ENCODE data around the gene MCOLN1. TPM values are rescaled to one million over a fixed set of nuclear protein-coding genes. Genes with fewer than 3 reads are reported as not detected.

MCOLN1 gene
- total and polyA plus RNA-seq, 4 donors: 10.9 to 17.0 (median 13.7) TPM

- DNase-seq (ENCODE audit: low spot score): no peak
- WGBS: 97% methylated on average over 41 of the region's 41 CpGs
- peaks cover 2 to 12% (median 3%) of the 10 kb centered on the region in 4 donors for H3K36me3 ChIP-seq (ENCODE audit: control insufficient read depth in 4 of 4, insufficient read depth in 3 of 4, low read depth in 1 of 4, low read length in 3 of 4)
- TF ChIP-seq MAX (IDR thresholded peaks at IDR 0.05) (no peak), ATF3 (IDR thresholded peaks at IDR 0.05) (no peak), HNF4A (conservative IDR thresholded peaks at IDR 0.05) (no peak), GABPA (IDR thresholded peaks at IDR 0.05 in 1 of 2, conservative IDR thresholded peaks at IDR 0.05 in 1 of 2) (no peak), SP1 (IDR thresholded peaks at IDR 0.05) (no peak), TAF1 (conservative IDR thresholded peaks at IDR 0.05) (no peak)
- H3K4me1 ChIP-seq (ENCODE audit: control insufficient read depth in 4 of 4, insufficient read depth in 4 of 4, low read length in 3 of 4): peaks cover 0 to 6% (median 2%) of the 10 kb centered on the region in 4 donors
- H3K9ac ChIP-seq (ENCODE audit: low read depth in 1 of 2, low read length in 2 of 2): no peak overlapping the region
- H3K27me3 ChIP-seq (ENCODE audit: control insufficient read depth in 4 of 4, insufficient read depth in 4 of 4, low read length in 3 of 4): no peaks in the 10 kb centered on the region
- no peak overlapping the region for H3K4me3 ChIP-seq (ENCODE audit: low read depth in 1 of 3, low read length in 3 of 3)
- no peaks in the 10 kb centered on the region for H3K9me3 ChIP-seq (ENCODE audit: control insufficient read depth in 4 of 4, low read length in 3 of 4)
- no peak overlapping the region for H3K27ac ChIP-seq (ENCODE audit: low read depth in 1 of 2, low read length in 2 of 2)
Measured at GRCh38 chr19:7550169-7550770, 27.8 kb downstream of the MCOLN1 start.

- H3K27me3 ChIP-seq (ENCODE audit: control insufficient read depth in 4 of 4, insufficient read depth in 4 of 4, low read length in 3 of 4): no peaks in the 10 kb centered on the region
- H3K27ac ChIP-seq (ENCODE audit: low read depth in 1 of 2, low read length in 2 of 2): no peak overlapping the region
- DNase-seq (ENCODE audit: low spot score): peak; percentile 80
- H3K36me3 ChIP-seq (ENCODE audit: control insufficient read depth in 4 of 4, insufficient read depth in 3 of 4, low read depth in 1 of 4, low read length in 3 of 4): peaks cover 3 to 16% (median 6%) of the 10 kb centered on the region in 4 donors
- TF ChIP-seq TAF1 (conservative IDR thresholded peaks at IDR 0.05): no peak
- no peak for TF ChIP-seq REST (IDR thresholded peaks at IDR 0.05)
- no peak for TF ChIP-seq JUND (IDR thresholded peaks at IDR 0.05)
- no peak for TF ChIP-seq NR2F2 (IDR thresholded peaks at IDR 0.05)
- peak in 1 of 2 donors; percentile 9 for TF ChIP-seq EGR1 (IDR thresholded peaks at IDR 0.05; ENCODE audit: low read depth in 2 of 2)
- peak; percentile 83 for TF ChIP-seq YY1 (IDR thresholded peaks at IDR 0.05)
- TF ChIP-seq GABPA (IDR thresholded peaks at IDR 0.05 in 1 of 2, conservative IDR thresholded peaks at IDR 0.05 in 1 of 2): peak in 1 of 2 donors; percentile 69
- no peak for TF ChIP-seq MAX (IDR thresholded peaks at IDR 0.05)
- TF ChIP-seq ATF3 (IDR thresholded peaks at IDR 0.05): no peak
- TF ChIP-seq RXRA (IDR thresholded peaks at IDR 0.05): peak in 1 of 2 donors; percentile 27
- TF ChIP-seq HNF4G (IDR thresholded peaks at IDR 0.05): no peak
- TF ChIP-seq FOXA2 (IDR thresholded peaks at IDR 0.05): no peak
- no peak for TF ChIP-seq CTCF (IDR thresholded peaks at IDR 0.05; ENCODE audit: low read depth, low read length, missing input control)
- TF ChIP-seq HNF4A (conservative IDR thresholded peaks at IDR 0.05): peak in 1 of 2 donors; percentile 5
- TF ChIP-seq SP1 (IDR thresholded peaks at IDR 0.05): peak; percentile 46
- no peak for TF ChIP-seq FOXA1 (IDR thresholded peaks at IDR 0.05)
- no peaks in the 10 kb centered on the region for H3K9me3 ChIP-seq (ENCODE audit: control insufficient read depth in 4 of 4, low read length in 3 of 4)
- H3K4me3 ChIP-seq (ENCODE audit: low read depth in 1 of 3, low read length in 3 of 3): peak overlapping the region in 1 of 3 donors; percentile 34
- 25% methylated on average over 51 of the region's 51 CpGs for WGBS
- H3K9ac ChIP-seq (ENCODE audit: low read depth in 1 of 2, low read length in 2 of 2): no peak overlapping the region
- H3K4me1 ChIP-seq (ENCODE audit: control insufficient read depth in 4 of 4, insufficient read depth in 4 of 4, low read length in 3 of 4): peaks cover 0 to 6% (median 2%) of the 10 kb centered on the region in 4 donors
Measured at GRCh38 chr19:7550987-7551761, 28.8 kb downstream of the MCOLN1 start.

All from liver (tissue), 9 donors.